T1000 (cell line): ENCODE measurements around the gene RCSD1.

Experiments
- DNase-seq: peaks from one replicate; lab custom pipeline; 2025; ENCODE audit warnings: mixed read lengths; lab: John Stamatoyannopoulos, UW

RCSD1 gene

GRCh38 chr1:167618366-167618765, 11.7 kb upstream of the RCSD1 start:
- DNase-seq, result no peak

- DNase-seq, result no peak
These were observed 11.2 kb upstream of the RCSD1 start for GRCh38 chr1:167618789-167619188.

- DNase-seq, result no peak
These were observed 10.0 kb upstream of the RCSD1 start for GRCh38 chr1:167620002-167620401.

- DNase-seq, result no peak
These were observed 8.2 kb upstream of the RCSD1 start for GRCh38 chr1:167621780-167622313.

GRCh38 chr1:167623951-167624350, 6.1 kb upstream of the RCSD1 start:
- no peak for DNase-seq

- no peak for DNase-seq
These were observed 4.8 kb upstream of the RCSD1 start for GRCh38 chr1:167625040-167625823.

- DNase-seq, result no peak
These were observed 2.5 kb upstream of the RCSD1 start for GRCh38 chr1:167627615-167627864.

- no peak for DNase-seq
These were observed 2.0 kb upstream of the RCSD1 start for GRCh38 chr1:167627865-167628641.

- no peak for DNase-seq
These were observed 1.1 kb upstream of the RCSD1 start for GRCh38 chr1:167628741-167629515.

- no peak for DNase-seq
These were observed 745 bp downstream of the RCSD1 start for GRCh38 chr1:167630568-167631385.

- no peak for DNase-seq
These were observed 1.4 kb downstream of the RCSD1 start for GRCh38 chr1:167631386-167631935.

- no peak for DNase-seq
These were observed 2.0 kb downstream of the RCSD1 start for GRCh38 chr1:167631936-167632614.

GRCh38 chr1:167633258-167633944, 3.4 kb downstream of the RCSD1 start:
- DNase-seq, result no peak

GRCh38 chr1:167634435-167634834, 4.4 kb downstream of the RCSD1 start:
- no peak for DNase-seq

- DNase-seq, result no peak
These were observed 5.2 kb downstream of the RCSD1 start for GRCh38 chr1:167635156-167635648.

GRCh38 chr1:167635941-167636340, 5.9 kb downstream of the RCSD1 start:
- DNase-seq, result no peak

- DNase-seq, result no peak
These were observed 8.0 kb downstream of the RCSD1 start for GRCh38 chr1:167638064-167638463.

- no peak for DNase-seq
These were observed 10.0 kb downstream of the RCSD1 start for GRCh38 chr1:167640051-167640450.

GRCh38 chr1:167641786-167642500, 11.9 kb downstream of the RCSD1 start:
- DNase-seq, result no peak

- DNase-seq, result no peak
These were observed 12.4 kb downstream of the RCSD1 start for GRCh38 chr1:167642501-167642826.
